ENCODE measurements around the gene LYL1. TPM values are rescaled to one million over a fixed set of nuclear protein-coding genes. Genes with fewer than 3 reads are reported as not detected.

Gene LYL1
- total RNA-seq, 4 donors from 2014 or later, result 13.7 to 27.7 (median 21.5) TPM

- TF ChIP-seq, protein P1, sequence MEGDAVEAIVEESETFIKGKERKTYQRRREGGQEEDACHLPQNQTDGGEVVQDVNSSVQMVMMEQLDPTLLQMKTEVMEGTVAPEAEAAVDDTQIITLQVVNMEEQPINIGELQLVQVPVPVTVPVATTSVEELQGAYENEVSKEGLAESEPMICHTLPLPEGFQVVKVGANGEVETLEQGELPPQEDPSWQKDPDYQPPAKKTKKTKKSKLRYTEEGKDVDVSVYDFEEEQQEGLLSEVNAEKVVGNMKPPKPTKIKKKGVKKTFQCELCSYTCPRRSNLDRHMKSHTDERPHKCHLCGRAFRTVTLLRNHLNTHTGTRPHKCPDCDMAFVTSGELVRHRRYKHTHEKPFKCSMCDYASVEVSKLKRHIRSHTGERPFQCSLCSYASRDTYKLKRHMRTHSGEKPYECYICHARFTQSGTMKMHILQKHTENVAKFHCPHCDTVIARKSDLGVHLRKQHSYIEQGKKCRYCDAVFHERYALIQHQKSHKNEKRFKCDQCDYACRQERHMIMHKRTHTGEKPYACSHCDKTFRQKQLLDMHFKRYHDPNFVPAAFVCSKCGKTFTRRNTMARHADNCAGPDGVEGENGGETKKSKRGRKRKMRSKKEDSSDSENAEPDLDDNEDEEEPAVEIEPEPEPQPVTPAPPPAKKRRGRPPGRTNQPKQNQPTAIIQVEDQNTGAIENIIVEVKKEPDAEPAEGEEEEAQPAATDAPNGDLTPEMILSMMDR (IDR thresholded peaks at IDR 0.05; ENCODE audit: low read depth), result no peak
Observed at GRCh38 chr19:13097033-13097462, 5.6 kb downstream of the LYL1 start.

DNA sequence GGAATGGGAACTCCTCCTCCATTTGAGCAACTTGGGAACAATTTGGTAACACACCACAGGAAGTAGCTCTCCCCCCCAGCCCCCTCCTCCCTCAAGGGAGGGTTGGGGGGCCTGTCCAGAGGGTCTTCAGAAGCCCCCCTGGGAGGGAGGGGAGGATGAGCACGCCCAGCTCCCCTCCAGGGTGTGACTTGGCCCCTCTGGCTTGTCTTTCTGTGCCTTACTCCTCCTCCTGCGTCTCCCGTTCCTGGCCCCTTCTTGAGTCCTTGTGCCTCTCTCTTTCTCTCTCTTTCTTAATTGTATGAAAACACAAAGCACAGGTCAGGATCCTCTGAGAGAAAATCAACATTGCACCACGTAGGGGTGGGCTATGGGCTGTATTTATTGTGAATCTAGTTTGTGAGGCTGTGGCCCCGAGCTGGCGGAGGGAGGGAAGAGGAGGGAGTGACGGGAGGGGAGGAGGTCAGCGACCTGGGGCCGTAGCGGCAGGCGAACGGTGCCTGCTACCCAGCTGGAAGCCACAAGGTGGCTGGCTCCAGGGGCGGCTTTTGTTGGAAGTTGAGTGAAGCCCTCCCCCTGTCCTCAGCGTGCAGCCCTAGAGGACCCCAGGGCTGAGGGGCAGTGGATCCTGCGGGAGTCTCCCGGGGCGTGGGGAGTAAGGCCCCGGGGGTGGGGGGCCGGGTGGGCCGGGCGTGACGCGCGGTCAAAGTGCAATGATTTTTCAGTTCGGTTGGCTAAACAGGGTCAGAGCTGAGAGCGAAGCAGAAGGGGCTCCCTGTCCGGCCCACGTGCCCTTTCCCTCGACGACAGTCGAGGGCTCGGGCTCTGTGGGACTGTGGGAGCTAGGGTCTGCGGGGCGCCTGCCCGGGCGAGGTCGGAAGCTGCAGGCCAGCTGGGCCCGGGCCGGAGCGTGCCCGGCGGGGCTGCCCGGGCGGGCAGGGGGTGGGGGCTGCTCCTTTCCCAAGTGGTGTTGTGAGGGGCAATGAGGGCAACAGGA, 6.4 kb downstream of the LYL1 start:
- TF ChIP-seq, protein P1 (IDR thresholded peaks at IDR 0.05; ENCODE audit: low read depth), result no peak

- TF ChIP-seq, protein P1 (IDR thresholded peaks at IDR 0.05; ENCODE audit: low read depth), result no peak
Observed at GRCh38 chr19:13095393-13095784, 7.3 kb downstream of the LYL1 start.

DNA sequence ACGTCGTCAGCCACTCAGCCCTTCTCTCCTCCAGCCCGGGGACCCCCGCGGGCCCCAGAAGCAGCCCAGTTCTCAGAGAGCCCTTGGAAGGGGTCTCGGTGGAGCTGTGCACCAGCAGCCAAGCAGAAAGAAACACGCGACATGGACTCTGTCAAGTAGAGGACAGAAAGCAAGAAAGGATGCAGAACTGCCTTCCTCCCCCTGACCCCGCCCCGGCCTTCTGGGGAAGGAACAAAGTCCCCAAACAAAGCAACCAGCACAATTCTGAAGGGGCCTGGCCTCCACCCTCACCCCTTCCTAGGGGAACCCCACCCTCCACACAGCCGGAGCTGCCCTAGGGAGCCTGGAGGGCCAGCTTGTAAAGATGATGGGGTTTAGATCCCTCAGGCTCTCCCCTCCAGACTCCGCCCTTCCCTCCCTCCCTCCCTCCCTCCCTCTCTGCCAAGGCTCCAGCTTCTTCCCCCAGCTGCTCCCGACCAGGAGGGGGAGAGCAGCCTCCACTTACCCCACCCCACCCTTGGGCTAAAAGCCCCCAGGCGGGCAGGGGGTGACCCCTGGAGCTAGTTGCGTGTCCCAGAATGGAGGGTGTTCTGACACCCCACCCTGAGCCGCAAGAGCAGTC, 7.8 kb downstream of the LYL1 start:
- TF ChIP-seq, protein P1 (IDR thresholded peaks at IDR 0.05; ENCODE audit: low read depth), result no peak

DNA sequence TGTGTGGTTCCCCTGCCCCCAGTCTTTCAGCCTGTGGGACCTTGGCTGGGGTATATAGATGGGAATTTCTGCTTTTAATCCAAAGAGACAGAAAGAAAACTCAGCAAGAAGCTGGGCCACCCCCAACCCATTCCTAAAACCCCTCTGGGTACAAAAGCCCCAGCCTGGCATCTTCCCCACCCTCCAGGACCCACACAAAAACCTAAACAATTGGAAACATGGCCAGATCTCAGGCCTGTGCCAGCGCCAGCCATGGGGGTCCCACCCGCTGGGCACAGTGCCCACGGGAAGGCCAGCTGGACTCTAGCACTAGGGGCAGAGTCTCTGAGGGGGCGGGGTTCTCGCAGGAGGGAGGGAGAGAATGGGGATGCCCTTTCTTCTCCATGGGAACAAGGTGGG, 8.6 kb downstream of the LYL1 start:
- TF ChIP-seq, protein P1 (IDR thresholded peaks at IDR 0.05; ENCODE audit: low read depth), result no peak

GRCh38 chr19:13093407-13094105, 9.1 kb downstream of the LYL1 start:
- TF ChIP-seq, protein P1 (IDR thresholded peaks at IDR 0.05; ENCODE audit: low read depth), result no peak
